GM13976 (cell line): ENCODE data around the gene DUSP11.
"Not testable (repeated sequence)": the region's sequence is repeated elsewhere in the genome, so short reads cannot be mapped to it uniquely, and the experiment has no call there.

ENCODE experiments used
- DNase-seq: peaks from one replicate; pipeline ENCODE4 v3.0.0; 2012; ENCODE audit warnings: low spot score
- in situ Hi-C: fragments of 300-500 bp; cut with MboI; formaldehyde crosslinking; loops from one replicate; pipeline ENCODE4 v1.12.0; 2022; ENCODE audit warnings: low sequenced_read_pairs, mixed read lengths, inconsistent platforms; ENCODE audit not compliant: unreplicated experiment
- TF ChIP-seq, protein P1 (sequence below): IDR thresholded peaks from 2 replicates; pipeline ENCODE4 v1.5.1; 2012; ENCODE audit warnings: borderline replicate concordance, mild to moderate bottlenecking; ENCODE audit not compliant: insufficient read depth; ENCODE audit errors: extremely low read depth, missing control alignments, control extremely low read depth

DUSP11 gene

DNA sequence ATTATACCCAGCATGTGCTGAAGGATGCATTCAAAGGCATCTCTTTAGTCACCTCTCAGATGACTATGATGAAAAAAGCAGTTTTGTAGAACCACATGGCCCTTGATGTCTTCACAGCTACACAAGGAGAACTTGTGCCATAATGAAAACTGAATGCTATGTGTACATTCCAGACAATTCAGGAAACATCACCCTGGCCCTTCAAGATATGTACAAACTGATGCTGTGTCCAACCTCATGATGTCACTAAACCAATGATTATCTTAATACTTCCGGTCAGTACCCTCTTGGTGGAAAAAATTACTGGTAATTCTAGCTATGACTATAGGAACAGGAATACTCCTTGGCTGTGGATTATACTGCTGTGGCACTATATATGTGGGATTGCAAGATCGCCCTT, 20.0 kb downstream of the DUSP11 start:
- no peak for DNase-seq
- in situ Hi-C loops: no loop called here
- TF ChIP-seq, protein P1, sequence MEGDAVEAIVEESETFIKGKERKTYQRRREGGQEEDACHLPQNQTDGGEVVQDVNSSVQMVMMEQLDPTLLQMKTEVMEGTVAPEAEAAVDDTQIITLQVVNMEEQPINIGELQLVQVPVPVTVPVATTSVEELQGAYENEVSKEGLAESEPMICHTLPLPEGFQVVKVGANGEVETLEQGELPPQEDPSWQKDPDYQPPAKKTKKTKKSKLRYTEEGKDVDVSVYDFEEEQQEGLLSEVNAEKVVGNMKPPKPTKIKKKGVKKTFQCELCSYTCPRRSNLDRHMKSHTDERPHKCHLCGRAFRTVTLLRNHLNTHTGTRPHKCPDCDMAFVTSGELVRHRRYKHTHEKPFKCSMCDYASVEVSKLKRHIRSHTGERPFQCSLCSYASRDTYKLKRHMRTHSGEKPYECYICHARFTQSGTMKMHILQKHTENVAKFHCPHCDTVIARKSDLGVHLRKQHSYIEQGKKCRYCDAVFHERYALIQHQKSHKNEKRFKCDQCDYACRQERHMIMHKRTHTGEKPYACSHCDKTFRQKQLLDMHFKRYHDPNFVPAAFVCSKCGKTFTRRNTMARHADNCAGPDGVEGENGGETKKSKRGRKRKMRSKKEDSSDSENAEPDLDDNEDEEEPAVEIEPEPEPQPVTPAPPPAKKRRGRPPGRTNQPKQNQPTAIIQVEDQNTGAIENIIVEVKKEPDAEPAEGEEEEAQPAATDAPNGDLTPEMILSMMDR: no peak

DNA sequence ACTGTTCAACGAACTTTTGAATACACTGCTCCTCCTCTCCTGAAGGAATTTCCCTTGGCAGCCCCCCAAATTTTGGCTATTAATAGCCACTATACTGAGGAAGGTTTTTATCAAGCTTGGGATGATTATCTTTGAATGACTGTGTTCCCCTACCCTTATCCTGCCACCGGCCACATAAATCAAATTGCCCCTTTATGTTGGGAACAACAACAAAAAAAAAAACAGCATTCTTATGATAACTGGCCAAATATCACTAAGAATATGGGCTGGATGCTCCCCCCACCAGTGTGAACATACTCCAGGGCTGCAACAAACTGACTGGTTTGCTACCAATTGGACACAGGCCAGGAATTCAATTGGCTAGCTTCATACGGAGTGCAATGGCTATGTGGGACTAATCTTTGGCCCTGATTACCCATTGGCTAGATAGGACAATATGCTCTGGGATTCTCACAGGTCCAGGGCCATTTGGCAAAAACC, 20.6 kb downstream of the DUSP11 start:
- TF ChIP-seq, protein P1: no peak
- DNase-seq: no peak
- in situ Hi-C loops: no loop called here

DNA sequence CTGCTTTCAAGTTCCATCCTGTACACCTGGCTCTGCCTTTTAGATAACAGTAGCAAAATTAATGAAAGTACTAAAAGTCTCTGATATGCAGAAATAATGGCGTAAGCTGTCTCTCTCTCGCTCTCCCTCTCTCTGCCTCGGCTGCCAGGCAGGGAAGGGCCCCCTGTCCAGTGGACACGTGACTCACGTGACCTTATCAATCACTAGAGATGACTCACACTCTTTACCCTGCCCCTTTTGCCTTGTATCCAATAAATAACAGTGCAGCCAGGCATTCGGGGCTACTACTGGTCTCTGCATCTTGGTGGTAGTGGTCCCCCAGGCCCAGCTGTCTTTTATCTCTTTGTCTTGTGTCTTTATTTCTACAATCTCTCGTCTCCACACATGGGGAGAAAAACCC, 25.6 kb downstream of the DUSP11 start:
- in situ Hi-C loops, DNase-seq: not testable (repeated sequence)

DNA sequence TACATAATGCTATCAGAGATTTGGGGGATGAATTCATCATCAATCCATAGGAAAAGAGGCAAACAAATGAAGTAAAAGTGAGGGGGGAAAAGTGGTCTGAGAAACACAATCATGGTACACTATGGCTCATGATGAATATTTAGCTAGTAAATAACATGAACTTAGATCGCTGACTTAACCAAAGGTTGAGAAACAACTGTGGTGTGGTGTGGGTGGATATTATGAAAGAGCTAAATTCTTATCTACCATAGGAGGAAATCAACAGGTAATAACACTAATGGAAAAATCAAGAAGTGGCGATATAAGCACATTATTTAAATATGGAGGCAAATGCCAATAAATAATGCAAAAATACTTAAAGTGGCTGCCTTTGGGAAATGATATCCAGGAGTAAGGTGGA, 30.6 kb downstream of the DUSP11 start:
- no peak for DNase-seq
- in situ Hi-C loops: no loop called here
- TF ChIP-seq, protein P1: no peak

DNA sequence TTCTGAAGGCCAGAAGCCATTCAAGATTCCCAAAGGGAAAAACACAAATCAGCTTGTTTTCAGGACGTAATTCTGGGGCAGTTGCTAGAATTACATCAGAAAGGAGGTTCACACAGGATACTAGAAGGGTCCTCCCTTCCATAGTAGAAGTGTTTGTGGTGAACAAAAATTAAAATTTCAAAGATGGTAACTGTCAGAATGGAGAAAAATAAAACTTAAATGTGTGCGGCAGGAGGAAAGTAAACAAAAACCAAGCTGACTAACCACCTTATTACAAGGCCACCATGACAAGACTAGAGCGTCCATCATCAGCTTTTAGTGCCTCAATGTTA, 33.1 kb downstream of the DUSP11 start:
- in situ Hi-C loops: no loop called here
- TF ChIP-seq, protein P1: no peak
- no peak for DNase-seq

DNA sequence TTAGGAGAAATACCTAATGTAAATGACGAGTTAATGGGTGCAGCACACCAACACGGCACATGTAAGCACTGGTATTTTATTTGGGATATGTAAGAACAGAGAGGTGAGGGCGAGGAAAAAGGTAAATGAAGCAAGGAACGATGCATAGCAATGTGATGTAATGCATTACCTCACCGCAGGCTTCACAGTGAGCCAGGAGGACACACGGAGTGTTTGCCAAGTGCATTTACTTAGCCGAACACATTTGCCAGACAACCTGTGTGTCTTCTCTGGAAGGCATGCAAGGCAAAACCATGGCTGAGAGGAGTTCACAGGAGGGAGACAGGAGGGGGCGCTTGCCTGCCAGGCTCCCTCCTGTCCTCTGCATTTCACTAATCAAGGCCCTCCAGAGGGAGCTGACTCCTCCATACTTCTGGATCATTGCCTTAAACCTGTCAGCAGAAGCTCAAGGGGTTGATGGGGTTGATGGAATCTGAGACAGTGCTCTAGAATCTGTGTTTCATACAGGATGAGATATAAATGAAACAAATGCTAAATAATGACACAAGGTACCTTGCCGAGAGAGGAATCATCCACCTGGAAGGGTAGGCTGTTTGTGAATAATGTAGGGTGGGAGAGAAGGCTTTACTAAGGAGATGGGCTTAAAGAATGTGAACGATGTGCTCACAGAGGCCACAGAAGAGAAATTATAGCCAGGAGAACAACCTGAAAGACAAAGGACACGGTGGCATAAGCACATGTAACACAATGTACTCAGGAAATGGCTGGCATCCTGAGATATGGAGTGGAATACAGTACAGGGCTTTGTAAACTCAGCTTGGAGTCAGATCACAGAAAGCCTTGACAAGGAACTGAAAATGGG, 33.7 kb downstream of the DUSP11 start:
- in situ Hi-C loops: no loop called here
- TF ChIP-seq, protein P1: no peak
- no peak for DNase-seq

DNA sequence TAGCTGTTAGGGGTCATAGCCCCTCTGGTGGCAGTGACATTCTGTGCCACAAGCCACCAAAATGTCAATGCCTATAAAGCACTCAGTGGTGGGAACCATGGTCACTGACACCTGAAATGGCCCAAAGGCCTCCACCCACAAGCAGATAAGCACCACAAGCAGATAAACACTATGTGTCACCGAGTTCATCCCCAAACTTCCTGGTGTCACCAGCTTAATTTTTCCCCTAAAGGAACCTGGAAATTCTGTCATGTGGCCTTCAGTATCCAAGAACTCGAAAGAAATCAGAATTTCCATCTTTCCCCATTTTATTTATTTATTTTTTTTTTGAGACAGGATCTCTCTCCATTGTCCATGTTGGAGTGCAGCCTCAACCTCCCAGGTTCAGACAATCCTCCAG, 39.1 kb downstream of the DUSP11 start:
- TF ChIP-seq, protein P1: no peak
- in situ Hi-C loops: no loop called here
- no peak for DNase-seq
